DMS79 treated with DMSO at 0.1 percent for 48 hours (cell line): ENCODE measurements around the gene ZBTB5.
"Not testable (repeated sequence)": the region's sequence is repeated elsewhere in the genome, so short reads cannot be mapped to it uniquely, and the experiment has no call there.

Source experiments
- DNase-seq: peaks from one replicate; lab custom pipeline; 2025; lab: John Stamatoyannopoulos, UW

Gene ZBTB5

DNA sequence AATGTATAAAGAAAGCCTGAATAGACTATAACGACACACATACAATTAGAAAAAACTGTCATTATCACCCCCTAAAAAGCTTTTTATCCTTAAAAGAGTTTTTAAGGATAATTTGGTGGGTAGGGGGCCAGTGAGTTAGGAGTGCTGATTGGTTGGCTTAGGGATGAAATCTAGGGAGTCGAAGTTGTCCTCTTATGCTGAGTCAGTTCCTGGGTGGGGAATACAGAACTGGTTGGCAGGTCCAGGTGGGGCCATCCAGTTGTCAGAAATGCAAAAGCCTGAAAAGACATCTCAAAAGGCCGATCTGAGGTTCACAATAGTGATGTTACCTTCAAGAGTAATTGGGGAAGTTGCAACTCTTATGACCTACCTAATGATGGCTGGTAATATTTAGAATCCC lies 13.6 kb downstream of the ZBTB5 start:
- no peak for DNase-seq

DNA sequence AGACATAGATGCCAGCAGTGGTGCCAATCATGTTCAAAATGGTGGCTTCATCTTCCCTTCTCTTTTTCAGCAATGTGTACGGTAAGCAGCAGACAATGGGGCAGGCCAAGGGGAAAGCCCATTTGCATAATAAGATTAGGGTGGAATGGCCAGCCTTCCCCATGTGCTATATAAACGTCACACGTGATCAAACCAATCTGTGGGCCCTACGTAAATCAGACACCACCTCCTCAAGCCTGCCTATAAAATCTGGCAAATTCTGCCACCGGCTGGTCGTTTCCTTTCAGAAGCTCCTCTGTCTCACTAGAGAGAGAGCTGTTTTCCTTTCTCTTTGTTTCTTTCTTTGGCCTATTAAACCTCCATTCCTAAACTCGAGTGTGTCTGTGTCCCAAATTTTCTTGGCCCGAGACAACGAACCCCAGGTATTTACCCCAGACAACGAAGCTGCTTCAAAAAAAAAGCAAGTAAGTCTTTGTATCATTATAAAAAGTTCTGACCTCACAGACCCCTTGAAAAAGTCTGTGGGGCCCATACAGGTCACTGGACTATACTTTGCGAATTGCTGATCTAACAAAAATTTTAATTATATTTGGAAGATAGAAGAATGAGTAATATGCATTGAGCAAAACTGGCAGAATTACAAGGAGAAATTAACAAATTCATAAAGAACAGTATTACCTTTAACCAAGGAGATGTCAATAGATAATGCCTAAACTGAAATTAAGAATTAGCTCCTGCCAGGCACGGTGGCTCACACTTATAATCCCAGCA lies 15.2 kb downstream of the ZBTB5 start:
- no peak for DNase-seq

DNA sequence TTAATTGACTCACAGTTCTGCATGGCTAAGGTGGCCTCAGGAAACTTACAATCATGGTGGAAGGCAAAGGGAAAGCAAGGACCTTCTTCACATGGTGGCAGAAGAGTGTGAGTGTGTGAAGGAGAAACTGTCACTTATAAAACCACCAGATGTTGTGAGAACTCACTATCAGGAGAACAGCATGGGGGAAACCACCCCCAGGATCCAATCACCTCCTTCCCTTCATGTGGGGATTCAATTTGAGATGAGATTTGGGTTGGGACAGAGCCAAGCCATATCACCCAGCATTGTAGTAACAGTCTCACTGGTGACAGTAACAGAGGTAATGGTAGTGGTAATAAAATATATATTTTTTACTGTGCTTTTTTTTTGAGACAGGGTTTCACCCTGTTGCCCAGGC lies 18.1 kb downstream of the ZBTB5 start:
- no peak for DNase-seq

DNA sequence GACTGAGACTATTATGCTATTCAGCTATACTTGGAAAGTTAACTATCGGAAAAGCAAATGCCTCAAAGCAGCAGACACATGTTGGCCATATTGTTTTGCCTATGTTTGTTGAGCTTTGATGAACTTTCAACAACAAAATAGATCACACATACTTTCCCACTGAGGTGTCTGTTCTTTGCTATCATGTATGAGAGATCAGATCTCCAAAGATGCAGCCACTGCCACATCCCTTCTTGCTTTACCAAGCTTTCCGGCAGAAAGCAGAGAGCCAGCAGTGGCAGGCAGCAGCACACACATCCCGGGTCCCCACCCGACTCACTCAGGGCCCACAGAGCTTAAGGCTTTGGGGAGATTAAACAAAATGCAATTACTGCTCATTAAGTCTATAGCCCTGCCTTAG lies 18.8 kb downstream of the ZBTB5 start:
- no peak for DNase-seq

DNA sequence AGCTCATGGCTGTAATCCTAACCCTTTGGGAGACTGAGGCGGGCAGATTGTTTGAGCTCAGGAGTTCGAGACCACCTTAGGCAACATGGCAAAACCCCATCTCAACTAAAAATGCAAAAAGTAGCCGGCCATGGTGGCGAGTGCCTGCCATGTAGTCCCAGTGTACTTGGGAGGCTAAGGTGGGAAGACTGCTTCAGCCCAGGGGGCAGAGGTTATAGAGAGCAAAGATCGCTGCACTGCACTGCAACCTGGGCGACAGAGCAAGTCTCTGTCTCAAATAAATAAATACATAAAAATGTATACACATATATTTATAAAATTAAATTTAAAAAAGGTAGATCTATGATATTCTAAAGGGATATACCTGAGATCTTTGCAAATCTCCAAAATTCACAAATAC lies 19.4 kb downstream of the ZBTB5 start:
- no peak for DNase-seq

DNA sequence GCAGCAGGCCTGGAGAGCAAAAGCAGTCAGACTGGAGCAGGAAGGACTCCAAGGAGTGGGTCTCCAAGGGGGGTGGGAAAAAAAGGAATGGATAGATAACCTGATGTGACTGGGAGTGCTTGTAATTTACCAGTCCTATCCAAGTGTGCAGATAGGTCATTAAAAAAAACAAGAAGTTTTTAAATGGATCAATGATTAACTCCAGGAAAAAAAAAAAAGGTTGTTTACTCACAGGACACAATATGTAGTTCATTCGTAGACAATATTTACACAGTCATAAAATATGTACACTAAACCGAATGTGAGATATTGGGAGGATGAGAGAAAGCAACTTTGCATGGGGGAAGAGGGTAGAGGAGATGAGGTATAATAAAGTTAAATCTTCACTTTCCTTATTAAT lies 20.4 kb downstream of the ZBTB5 start:
- DNase-seq: no peak

DNA sequence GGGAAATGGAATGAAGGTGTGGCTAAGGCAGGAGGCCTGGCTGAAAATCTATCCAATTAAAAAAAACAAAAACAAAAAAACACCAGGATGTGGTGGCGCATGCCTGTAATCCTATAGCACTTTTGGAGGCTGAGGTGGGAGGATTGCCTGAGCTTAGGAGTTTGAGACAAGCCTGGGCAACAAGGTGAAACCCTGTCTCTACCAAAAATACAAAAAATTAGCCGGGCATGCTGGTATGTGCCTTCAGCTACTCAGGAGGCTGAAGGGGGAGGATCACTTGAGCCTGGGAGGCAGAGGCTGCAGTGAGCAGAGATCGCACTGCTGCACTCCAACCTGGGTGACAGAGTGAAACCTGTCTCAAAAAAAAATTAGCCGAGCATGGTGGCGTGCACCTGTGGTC lies 21.7 kb downstream of the ZBTB5 start:
- DNase-seq: no peak

DNA sequence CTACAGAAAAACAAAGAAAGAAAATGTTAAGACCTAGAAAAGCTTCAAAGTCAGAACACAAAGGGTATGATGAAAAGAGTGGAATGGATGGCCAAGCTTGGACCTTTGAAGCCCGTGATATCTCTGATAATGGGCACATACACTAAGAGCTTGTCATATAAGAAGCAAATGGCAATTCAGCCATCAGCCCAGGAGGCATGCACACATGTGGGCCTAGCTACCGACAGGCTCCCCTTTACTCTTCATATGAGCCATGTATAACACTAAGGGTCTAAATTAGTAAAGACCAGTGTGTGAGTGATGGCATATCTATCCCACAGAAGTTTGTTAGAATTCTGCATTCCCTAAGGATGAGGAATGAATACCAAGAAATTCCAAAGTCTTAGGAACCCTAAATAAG lies 22.7 kb downstream of the ZBTB5 start:
- no peak for DNase-seq

DNA sequence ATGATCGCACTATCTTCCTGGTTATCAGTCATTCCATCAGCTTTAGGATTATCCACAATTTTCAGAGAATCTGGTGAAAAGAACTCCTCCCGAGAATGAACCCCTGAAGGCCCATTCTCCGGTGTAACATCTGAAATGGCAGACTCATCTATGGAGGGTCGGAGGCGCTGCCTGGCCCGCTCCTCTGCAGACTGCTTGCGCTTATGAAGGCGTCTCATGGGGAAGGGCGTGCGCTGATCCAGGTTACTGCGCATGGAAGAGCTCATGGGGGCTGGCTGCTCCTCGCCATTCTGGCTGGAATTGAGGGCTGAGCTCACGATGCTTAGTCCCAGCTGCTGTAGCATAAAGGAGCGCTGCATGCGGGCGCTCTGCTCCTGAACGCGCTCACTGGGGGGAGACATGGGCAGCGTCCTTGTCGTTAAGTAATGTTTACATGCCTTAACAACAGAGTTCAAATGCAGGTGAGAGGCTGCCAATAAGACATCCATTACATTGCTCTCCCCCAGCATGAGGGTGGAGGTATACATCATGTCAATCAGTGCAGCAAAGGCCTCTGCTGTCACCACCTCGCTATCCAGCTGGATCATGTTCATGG lies 23.4 kb downstream of the ZBTB5 start:
- no peak for DNase-seq

DNA sequence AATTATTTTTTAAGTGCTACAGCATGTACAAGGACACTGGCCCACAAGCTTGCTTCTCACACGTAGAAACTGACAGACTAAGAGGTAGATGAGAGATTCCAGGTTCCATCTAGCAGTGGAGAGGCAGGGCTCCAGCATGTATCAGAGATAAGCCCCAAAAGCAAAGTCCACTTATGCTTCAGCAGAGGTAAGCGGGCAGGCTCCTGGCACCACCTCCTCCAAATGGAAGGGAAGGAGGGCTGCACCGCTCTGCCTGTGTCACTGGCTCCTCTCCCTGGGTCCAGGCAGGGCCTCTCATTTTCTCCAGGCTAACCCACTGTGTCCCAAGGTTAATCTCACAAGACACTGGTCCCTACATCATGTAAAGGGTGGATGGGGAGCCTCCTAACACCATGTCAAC lies 26.9 kb downstream of the ZBTB5 start:
- no peak for DNase-seq

DNA sequence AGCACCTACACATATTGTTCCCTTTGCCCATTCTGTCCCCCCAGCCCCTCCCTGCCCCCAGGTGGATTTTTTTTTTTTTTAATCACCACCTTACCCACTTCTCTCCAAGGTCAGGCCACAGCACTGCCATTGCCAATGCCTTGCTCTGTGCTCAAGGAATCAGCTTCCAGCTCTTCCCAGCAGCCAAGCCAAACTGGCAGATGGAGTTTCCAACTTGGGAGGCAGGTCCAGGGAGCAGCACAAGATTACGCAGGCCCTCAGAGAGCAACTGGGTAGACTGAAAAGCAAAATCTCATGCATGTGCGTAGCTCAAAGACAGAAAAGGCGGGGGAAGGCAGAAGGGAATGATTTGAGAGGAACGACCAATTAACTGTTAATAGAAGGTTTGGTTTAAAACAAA lies 27.6 kb downstream of the ZBTB5 start:
- DNase-seq: no peak

DNA sequence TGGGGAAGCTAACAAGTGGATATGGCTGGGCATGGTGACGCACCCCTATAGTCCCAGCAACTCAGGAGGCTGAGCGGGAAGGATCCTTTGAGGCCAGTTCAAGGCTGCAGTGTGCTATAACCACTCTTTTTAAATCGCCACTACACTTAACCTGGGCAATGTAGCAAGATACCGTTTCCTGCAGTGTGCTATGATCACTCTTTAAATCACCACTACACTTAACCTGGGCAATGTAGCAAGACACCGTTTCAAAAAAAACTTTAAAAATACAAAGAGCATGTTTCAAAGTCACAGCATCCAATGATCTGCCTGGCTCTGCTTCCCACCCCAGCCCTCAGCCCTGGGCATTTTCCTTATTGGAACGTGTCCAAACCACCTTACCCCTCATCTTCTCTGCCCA lies 28.2 kb downstream of the ZBTB5 start:
- no peak for DNase-seq

DNA sequence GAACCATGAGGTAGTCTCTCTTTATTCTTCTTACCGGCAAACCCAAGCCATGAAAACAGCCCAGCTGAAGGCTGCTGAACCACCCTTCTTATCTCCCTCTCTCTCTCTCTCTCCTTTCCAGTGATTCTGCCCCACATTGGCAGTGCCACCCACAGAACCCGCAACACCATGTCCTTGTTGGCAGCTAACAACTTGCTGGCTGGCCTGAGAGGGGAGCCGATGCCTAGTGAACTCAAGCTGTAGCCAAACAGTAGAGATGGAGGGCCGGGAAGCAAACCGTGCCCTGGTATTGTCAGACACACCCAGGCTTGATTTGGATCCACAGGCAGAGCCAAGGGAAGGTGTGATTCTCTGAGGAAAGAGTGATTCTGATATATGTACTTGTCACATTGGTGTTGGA lies 28.7 kb downstream of the ZBTB5 start:
- no peak for DNase-seq

DNA sequence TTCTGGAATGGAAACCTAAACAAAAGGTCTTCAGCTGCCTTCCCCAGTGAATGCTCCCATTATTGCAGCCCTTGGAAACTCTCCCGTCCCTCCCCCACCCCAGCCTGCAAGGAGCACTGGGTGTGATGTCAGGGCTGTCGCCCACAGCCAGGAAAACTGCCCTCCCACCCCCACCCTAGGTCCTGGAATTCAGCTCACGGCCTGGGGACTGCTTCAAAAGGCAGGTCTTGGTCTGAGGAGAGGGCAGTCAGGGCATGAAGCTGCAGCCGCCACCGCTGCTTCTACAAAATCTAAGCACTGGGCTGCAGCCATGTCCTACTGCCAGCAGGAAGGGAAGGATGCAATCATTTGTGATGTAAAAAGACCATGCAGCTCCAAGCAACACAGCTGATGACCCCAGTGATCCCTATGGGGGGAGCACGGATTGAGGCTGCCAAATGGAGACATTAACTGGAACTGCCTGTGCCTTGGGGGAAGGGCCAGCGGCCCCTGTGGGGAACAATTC lies 31.3 kb downstream of the ZBTB5 start:
- no peak for DNase-seq

DNA sequence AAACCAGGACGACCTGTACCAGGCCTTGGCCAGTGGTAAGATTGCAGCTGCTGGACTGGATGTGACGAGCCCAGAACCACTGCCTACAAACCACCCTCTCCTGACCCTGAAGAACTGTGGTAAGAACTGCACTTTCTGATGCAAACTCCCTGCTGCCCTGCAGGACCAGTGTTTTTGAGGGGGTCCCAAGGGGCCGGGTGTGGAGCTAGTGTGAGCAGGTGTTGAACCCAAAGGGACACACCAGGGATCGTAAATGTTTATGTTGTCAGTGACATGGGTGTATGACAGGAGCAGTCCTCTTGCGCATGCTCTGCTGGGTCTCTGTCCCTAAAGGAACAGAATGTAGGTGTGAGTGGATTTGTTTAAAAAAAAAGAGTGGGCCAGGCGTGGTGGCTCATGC lies 33.2 kb downstream of the ZBTB5 start:
- no peak for DNase-seq

DNA sequence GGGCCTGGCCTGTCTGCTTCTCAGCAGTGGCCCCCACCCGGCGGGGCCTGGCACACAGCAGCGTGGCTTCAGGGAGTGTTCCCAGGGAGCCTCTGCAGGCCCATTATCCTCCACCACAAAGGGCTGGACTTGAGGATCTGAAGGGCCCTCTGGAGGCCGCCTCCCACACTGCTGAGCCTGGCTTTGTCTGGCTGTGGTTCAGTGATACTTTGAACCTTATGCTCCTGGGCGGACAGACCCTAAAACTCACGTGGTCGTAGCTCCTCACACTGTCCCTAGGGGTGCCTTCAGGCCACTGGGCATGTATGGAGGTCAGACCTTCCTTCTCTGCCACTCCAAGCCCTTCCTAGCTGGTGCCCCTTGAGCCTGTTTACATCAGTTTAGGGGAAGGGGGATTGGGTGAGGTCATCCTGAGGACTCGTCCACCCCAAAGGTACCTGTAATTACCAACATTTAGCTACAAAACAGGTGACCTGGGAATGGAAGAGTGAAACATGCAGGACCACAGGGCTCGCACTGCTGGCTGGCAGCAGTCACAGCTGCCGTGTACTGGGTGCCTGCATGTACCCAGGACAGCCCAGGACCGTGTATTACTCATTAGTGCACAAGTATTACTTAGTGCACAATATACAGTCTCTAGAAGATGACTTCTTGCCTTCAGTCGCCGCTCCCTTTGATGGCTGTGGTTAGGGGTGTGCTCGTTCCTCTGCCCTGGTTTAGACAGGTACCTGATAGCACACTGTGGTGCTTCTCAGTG lies 34.2 kb downstream of the ZBTB5 start:
- no peak for DNase-seq

DNA sequence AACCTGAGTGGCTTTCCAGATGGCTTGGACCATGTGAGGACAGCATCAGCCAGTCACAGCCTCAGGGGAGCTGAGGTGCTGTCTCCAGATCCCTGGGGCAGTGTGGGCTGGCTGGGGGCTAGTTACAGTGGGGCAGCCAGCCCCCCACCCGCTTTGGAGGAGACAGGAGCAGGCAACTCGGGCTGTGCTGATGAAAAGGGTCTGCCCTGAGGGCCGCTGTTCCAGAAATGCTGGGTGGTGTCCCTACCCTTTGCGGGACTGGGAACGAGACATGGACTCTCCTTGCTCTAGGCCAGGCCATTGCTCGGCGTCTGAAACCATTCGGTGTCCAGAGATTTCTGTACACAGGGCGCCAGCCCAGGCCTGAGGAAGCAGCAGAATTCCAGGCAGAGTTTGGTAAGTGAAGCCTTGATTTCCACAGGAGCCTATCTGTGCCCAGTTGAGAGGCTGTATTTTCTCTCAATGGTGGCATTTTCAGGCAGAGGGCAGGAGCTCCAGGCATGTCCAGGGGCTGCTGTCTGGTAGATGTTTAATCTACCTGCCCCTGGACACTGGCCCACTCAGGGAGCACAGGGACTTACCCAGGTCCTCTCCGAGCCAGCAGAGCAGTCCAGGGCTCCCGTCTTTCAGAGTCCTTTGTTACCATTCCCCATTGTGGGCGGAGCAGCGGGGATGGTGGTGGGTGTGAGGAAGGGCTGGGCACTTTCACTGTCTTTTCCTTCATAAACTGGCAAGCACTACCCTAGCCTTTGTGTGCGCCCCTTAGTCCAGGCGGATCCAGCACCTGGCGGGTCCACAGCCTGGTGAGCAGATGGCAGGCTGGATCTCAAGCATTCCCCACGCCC lies 35.6 kb downstream of the ZBTB5 start:
- no peak for DNase-seq

DNA sequence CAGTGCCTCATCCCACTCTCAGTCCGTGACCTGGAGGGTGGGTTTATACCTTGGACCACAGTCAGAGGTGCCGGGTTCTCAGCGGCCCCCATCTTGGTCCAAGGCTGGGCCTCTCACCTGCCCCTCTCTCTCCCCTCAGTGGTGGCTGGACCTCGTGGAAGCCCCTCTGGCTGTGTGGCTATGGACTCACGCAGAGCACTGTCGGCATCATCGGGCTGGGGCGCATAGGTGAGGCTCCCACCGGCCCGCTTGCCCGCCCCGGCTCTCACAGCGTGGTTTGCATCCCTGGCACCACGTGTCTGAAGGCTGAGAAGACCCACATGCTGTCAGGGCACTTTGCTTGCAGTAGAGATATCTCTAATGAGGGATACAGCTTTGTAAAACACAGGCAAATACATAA lies 36.9 kb downstream of the ZBTB5 start:
- no peak for DNase-seq

DNA sequence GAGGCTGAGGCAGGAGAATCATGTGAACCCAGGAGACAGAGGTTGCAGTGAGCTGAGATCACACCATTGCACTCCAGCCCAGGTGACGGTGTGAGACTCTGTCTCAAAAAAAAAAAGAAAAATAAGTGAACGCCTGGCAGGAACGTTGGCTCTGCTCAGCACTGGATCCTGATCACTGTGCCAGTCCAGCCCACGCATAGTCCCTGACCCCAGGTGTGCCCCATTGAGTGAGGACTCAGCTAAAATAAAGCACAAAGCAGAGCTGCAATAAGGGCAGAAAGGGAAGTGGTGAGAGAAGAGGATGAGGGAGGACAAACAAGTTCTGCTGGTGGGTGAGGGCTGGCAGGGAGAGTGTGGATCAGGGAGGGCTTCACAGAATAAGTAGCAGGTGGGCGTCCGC lies 38.4 kb downstream of the ZBTB5 start:
- DNase-seq: no peak

DNA sequence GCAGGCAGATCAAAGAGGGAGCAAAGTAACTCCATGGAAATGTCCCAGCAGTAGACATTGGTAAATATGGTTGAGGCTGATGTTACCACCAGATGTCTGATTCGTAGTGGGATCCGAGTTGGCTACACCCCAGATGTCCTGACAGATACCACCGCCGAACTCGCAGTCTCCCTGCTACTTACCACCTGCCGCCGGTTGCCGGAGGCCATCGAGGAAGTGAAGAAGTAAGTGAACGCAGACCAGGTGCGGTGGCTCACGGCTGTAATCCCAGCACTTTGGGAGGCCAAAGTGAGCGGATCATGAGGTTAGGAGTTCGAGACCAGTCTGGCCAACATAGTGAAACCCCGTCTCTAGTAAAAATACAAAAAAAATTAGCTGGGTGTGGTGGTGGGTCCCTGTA lies 38.8 kb downstream of the ZBTB5 start:
- DNase-seq: not testable (repeated sequence)

DNA sequence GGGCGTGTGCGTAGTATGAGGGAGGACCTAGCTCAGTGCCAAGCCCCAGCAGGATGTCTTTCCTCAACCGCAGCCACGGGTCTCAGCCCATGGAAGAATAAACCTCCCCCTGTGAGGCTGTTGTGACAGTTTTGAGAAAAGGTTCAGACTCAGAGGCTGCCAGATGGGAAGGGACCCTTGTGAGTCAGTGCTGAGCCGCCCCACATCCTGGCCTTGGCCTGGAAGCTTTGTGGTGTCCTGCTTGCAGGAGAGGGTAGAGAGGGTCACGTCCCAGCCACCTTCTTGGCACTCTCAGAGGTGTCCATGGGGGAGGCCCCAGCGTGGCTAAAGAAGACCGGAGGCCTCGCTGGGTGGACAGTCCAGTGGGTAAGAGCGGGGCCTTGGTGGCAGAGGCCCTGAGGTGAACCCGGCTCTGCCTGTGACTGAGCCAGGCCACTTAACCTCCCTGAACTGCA lies 39.9 kb downstream of the ZBTB5 start:
- DNase-seq: no peak

DNA sequence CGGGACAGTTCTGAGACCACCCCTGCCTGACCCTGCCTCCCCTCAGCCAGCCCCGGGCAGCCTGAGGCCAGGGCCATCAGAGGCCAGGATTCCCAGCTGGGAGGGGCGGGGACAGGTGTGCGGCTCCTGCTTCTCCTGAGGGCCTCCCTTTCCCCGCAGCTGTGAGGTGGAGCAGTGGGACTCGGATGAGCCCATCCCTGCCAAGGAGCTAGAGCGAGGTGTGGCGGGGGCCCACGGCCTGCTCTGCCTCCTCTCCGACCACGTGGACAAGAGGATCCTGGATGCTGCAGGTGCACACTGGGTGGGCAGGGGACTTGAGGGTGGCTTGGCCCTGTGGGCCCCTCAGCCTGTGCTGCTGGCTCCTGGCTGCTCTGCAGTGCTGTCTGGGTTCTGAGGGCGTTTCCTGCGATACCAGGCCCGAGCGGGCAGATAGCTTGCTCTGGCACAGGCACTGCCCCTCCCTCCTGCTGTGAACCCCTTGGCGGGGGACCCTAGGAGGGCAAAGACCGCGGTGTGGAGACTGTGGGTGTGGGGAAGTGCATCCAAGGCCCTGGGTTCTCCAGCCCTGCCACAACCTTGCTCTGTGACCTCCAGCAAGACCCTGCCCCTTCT lies 40.5 kb downstream of the ZBTB5 start:
- DNase-seq: no peak
